HT-29 (cell line): Measurements from ENCODE around the gene AGBL1. TPM values are rescaled to one million over a fixed set of nuclear protein-coding genes. Genes with fewer than 3 reads are reported as not detected.
"Not testable (repeated sequence)": the region's sequence is repeated elsewhere in the genome, so short reads cannot be mapped to it uniquely, and the experiment has no call there.

Source experiments
- DNase-seq: peaks from one replicate; pipeline ENCODE4 v3.0.0-alpha.2; 2015; ENCODE audit warnings: low spot score
- total RNA-seq: library from RNA; depleted of rRNA; stranded (reverse); fragments of >200 nt; shearing (Covaris generic); gene quantifications from 2 replicates; pipeline ENCODE4 v1.2.3, GENCODE V29; 2014

Gene AGBL1
- total RNA-seq, 1 experiment from 2014 or later, result not detected

- no peak for DNase-seq
Measured at GRCh38 chr15:86082619-86083380, 3.1 kb downstream of the AGBL1 start.

GRCh38 chr15:86087808-86088207 lies 8.1 kb downstream of the AGBL1 start:
- no peak for DNase-seq

- DNase-seq, result no peak
Measured at GRCh38 chr15:86089422-86089821, 9.8 kb downstream of the AGBL1 start.

- DNase-seq, result no peak
Measured at GRCh38 chr15:86101818-86102217, 22.1 kb downstream of the AGBL1 start.

- DNase-seq, result no peak
Measured at GRCh38 chr15:86103825-86104224, 24.2 kb downstream of the AGBL1 start.

- DNase-seq, result no peak
Measured at GRCh38 chr15:86106306-86106705, 26.6 kb downstream of the AGBL1 start.

GRCh38 chr15:86115145-86115801 lies 35.6 kb downstream of the AGBL1 start:
- DNase-seq, result peak; percentile 16

GRCh38 chr15:86121568-86122225 lies 42.0 kb downstream of the AGBL1 start:
- no peak for DNase-seq

GRCh38 chr15:86122691-86123391 lies 43.2 kb downstream of the AGBL1 start:
- not testable (repeated sequence) for DNase-seq

- peak; percentile 23 for DNase-seq
Measured at GRCh38 chr15:86125775-86126174, 46.1 kb downstream of the AGBL1 start.

- DNase-seq, result no peak
Measured at GRCh38 chr15:86127547-86127946, 47.9 kb downstream of the AGBL1 start.

GRCh38 chr15:86135041-86135440 lies 55.4 kb downstream of the AGBL1 start:
- no peak for DNase-seq

- DNase-seq, result no peak
Measured at GRCh38 chr15:86136861-86137260, 57.2 kb downstream of the AGBL1 start.

GRCh38 chr15:86138798-86139197 lies 59.1 kb downstream of the AGBL1 start:
- no peak for DNase-seq

GRCh38 chr15:86139828-86140227 lies 60.2 kb downstream of the AGBL1 start:
- DNase-seq, result peak; percentile 38

GRCh38 chr15:86154705-86155104 lies 75.0 kb downstream of the AGBL1 start:
- no peak for DNase-seq

- DNase-seq, result no peak
Measured at GRCh38 chr15:86155551-86155950, 75.9 kb downstream of the AGBL1 start.

GRCh38 chr15:86157606-86158293 lies 78.1 kb downstream of the AGBL1 start:
- DNase-seq, result no peak

- DNase-seq, result no peak
Measured at GRCh38 chr15:86159468-86159867, 79.8 kb downstream of the AGBL1 start.

- no peak for DNase-seq
Measured at GRCh38 chr15:86161250-86161649, 81.6 kb downstream of the AGBL1 start.

- DNase-seq, result no peak
Measured at GRCh38 chr15:86162172-86162591, 82.5 kb downstream of the AGBL1 start.
